NCI-H748 (cell line): ENCODE results near the gene KIF26A.
A peak's percentile ranks its signal among the peaks of the same experiment; 100 is the strongest.

Source experiments
- DNase-seq: peaks from one replicate; lab custom pipeline; 2025; ENCODE audit not compliant: unreplicated experiment; lab: John Stamatoyannopoulos, UW

The KIF26A gene

GRCh38 chr14:104138098-104138717 is at the start of gene KIF26A:
Gene KIF26A (plus strand): TSS chr14:104138587. CDS start chr14:104138723, 136 bp downstream.
- peak; percentile 89 for DNase-seq

GRCh38 chr14:104090071-104090748 is 48.2 kb upstream of the KIF26A start:
- DNase-seq, result no peak

- DNase-seq, result peak; percentile 15
These were observed 47.1 kb upstream of the KIF26A start for GRCh38 chr14:104091061-104091926.

- no peak for DNase-seq
These were observed 46.2 kb upstream of the KIF26A start for GRCh38 chr14:104091927-104092771.

- DNase-seq, result no peak
These were observed 45.4 kb upstream of the KIF26A start for GRCh38 chr14:104092931-104093365.

GRCh38 chr14:104093366-104094055 is 44.9 kb upstream of the KIF26A start:
- DNase-seq, result no peak

- DNase-seq, result no peak
These were observed 44.2 kb upstream of the KIF26A start for GRCh38 chr14:104094056-104094708.

- peak; percentile 71 for DNase-seq
These were observed 43.5 kb upstream of the KIF26A start for GRCh38 chr14:104094709-104095425.

GRCh38 chr14:104095426-104096310 is 42.7 kb upstream of the KIF26A start:
- no peak for DNase-seq

- DNase-seq, result no peak
These were observed 42.1 kb upstream of the KIF26A start for GRCh38 chr14:104096318-104096717.

- peak; percentile 31 for DNase-seq
These were observed 41.4 kb upstream of the KIF26A start for GRCh38 chr14:104096751-104097700.

GRCh38 chr14:104098272-104099095 is 39.9 kb upstream of the KIF26A start:
- no peak for DNase-seq

- DNase-seq, result no peak
These were observed 39.0 kb upstream of the KIF26A start for GRCh38 chr14:104099096-104100041.

- no peak for DNase-seq
These were observed 38.0 kb upstream of the KIF26A start for GRCh38 chr14:104100171-104101085.
